GM18873 (cell line): ENCODE measurements around the gene PEX5L.
A peak's percentile ranks its signal among the peaks of the same experiment; 100 is the strongest.
"Not testable (repeated sequence)": the region's sequence is repeated elsewhere in the genome, so short reads cannot be mapped to it uniquely, and the experiment has no call there.

ENCODE experiments used
- ATAC-seq: cut with Tn5 transposase; IDR thresholded peaks from one replicate; pipeline ENCODE4 v1.9.1; 2021; ENCODE audit warnings: mild to moderate bottlenecking, moderate library complexity, moderate number of reproducible peaks; ENCODE audit not compliant: unreplicated experiment, low FRiP score

Gene PEX5L

GRCh38 chr3:180017846-180018245 is 18.9 kb downstream of the PEX5L start:
- ATAC-seq = no peak

DNA sequence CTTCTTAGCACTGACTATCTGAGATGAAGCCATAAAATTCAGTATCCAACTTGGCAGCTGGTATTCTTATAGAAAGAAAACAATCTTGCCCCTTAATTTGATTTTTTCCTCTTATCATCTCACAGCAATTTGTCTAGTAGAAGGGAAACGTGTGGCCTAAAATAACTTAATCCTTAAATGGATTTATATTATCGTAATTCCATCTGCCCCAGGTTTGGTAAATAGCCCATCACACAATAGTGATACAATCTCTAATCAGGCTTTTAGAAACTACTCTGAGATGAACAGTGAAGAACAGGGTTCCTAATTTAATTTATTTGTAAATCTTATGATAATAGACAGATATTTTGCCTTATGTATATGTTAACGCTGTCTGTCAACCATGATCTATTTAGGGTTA is 24.8 kb downstream of the PEX5L start:
- no peak for ATAC-seq

- not testable (repeated sequence) for ATAC-seq
Observed at GRCh38 chr3:180008318-180008717, 28.4 kb downstream of the PEX5L start.

DNA sequence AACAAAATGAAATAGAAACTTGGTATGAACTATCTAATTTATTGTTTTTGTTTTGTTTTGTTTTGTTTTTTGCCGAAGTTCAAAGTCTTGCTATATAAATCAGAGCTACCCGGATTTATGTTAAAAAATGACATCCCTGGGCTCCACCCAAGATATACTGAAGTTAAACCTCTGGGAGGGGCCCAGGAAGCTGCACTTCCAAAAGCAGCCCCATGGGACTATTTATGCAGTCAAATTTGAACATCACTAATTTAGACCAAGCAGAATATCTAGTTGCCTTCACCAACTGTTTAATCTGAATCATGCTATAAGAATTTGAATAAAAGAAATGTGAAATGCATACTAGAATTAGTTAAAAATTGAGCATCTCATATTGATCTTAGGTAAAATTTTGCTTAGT is 32.2 kb downstream of the PEX5L start:
- ATAC-seq = no peak

GRCh38 chr3:180002006-180002405 is 34.7 kb downstream of the PEX5L start:
- no peak for ATAC-seq

DNA sequence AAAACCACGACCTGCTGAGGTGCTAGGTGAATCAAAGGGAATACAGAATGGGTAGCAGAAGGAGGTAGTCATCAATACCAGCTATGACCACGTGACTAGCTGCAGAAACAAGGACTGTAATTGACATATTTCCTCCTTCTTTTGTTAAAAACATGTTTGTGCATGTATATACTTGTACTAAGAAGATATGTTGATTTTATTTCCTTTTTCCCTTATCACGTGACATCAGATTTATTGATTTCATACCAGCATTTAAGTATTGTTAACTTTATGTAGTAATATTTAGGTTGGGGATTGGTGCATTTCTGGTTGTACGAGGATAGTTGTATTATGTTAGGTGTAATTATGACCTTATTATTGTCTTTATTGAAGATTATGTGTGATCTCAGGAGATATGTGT is 36.2 kb downstream of the PEX5L start:
- ATAC-seq = no peak

- ATAC-seq = no peak
Observed at GRCh38 chr3:179995406-179995805, 41.3 kb downstream of the PEX5L start.

DNA sequence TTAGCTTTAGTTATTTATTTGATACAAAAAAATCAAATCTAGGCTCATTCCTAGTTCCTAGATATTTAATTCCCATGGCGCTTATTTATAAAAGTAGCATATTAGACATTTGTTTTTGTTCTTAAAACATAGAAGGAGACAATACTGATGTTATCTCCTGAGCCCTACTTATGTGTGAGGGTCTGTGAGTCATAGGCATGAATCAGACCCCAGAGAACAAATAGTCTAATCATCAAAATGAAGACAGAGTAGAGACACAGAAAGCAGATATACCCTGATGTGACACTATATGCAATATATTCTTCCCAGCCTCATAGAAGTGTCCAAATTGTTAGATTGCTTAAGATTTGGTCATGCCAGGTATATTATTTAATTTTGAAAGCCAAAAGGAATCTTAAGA is 44.9 kb downstream of the PEX5L start:
- ATAC-seq = no peak

GRCh38 chr3:179991104-179991503 is 45.6 kb downstream of the PEX5L start:
- no peak for ATAC-seq

DNA sequence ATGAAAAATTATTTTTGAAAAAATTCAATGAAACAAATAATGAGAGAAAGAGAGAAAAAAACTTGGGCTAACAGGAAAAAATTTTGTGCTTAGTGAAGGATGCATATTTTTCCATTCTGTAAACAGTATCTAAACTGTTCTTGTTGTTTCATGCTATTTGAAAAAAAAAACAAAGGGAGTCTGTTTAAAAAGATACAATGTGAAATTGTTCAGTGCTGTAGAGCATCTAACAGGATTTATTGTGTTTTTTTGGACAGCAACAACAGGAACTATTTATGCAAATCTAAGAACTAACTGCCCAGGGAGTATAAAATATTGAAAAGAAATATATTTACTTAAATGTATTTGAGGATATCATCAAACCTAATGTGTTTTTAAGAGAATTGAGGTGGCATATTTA is 55.1 kb downstream of the PEX5L start:
- ATAC-seq = no peak

DNA sequence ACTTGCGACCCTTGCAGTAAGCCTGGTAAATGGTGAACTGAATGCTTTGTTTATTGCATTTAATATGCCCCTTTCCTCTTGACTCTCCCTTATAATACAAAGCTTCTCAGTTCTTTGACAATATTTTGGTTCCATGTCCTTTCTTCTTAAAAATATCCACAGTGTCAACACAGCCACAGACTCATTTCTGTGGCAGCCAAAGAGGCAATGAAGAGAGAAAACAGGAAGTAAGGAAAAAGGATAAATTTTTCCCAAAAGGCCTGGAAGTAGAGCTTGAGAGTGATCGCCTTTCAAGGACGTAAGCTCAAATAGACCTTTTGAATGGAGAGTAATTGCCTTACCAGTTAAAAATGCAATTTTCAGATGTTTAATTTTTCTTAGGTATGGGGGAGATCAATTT is 59.4 kb downstream of the PEX5L start:
- no peak for ATAC-seq

DNA sequence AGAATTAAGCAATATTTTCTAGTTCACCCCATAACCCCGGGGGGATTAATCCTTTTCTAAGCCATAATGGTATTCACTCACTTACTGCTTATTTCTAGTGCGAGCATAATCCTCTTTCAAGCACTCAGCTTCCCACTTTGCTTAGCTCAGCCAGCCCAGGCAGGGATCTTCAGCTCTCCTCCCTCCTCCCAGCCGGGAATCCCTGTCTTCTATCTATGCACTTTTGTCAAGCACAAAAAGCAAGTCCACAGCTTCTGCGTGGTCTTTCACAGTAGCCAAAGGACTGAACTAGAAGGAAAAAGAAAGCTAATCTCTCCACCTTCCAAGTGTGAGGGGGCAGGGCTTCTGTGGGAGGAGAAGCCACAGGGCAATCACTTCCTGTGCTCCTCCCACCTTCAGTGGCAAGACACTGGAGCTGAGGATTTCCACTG is 62.8 kb downstream of the PEX5L start:
- peak; percentile 57 for ATAC-seq

DNA sequence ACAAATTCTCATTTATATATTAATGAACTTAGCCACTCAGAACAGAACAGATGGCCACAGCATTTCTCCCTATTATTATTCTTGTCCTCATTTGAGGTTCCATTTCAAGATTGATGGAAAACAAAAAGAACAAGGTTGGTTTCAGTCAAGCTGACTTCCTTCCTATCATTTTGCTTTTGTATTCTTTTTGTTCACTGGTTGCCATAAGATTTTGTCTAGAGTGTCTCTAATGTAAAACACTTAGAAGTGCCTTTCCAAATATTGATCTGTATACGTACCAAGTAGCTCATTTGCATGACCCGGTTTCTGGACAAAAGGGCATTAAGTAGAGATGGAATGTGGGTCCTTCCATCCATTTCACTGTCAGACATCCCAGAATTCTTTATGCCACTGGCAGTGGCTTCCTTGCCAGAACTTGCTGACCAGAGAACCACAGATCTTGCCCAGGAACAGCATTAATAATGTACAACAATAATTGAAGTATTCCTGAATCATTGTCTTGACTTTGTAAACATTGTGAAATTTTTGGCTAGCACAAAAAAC is 63.8 kb downstream of the PEX5L start:
- no peak for ATAC-seq

GRCh38 chr3:179971280-179971679 is 65.5 kb downstream of the PEX5L start:
- ATAC-seq = no peak

- ATAC-seq = no peak
Observed at GRCh38 chr3:179970746-179971145, 66.0 kb downstream of the PEX5L start.

- no peak for ATAC-seq
Observed at GRCh38 chr3:179969525-179969924, 67.2 kb downstream of the PEX5L start.

- ATAC-seq = peak; percentile 86
Observed at GRCh38 chr3:179967622-179968021, 69.1 kb downstream of the PEX5L start.

GRCh38 chr3:179964890-179965289 is 71.8 kb downstream of the PEX5L start:
- no peak for ATAC-seq

- no peak for ATAC-seq
Observed at GRCh38 chr3:179962629-179963387, 73.9 kb downstream of the PEX5L start.

- peak; percentile 59 for ATAC-seq
Observed at GRCh38 chr3:179961703-179962078, 75.0 kb downstream of the PEX5L start.

DNA sequence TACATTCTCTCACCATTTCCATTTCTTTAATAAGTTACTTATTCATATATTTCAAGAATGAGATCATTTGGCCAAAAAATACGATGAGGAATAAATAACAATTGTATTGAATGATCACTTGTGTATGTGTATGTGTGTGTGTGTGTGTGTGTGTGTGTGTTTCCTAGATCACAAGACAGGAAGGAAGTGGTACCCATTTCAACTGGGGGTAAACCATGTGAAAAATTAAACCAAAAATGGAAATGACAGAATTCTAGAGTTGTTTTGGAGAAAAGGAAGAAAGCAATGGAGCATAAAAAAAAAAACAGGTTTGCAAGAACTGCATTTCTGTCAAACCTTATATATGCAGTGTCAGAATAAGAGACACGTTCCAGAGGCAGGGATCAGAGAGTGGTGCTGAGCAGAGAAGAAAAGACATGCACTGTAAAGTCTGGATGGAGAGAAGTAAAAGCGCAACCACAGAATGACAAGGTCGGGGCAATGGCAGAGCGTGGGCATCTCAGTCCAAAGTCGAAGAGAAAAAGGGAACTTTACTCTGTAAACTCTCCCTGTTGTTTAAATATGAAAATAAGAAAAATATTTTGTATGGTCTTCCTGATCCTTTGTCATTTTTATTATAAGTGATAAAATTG is 75.5 kb downstream of the PEX5L start:
- peak; percentile 17 for ATAC-seq

DNA sequence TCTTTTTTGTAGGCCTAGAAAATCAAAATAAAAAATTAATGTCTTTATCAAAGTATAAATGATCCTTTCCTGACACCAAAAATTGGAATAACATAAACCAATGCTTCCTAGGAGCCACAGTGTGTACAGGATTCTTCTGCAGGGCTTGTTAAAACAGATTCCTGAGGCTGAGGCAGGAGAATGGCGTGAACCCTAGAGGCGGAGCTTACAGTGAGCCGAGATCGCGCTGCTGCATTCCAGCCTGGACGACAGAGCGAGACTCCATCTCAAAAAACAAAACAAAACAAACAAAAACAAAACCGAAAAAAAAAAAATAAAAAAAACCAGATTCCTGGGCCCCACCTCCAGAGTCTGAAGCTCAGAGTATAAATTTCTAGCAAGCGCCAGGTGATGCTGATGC is 78.0 kb downstream of the PEX5L start:
- no peak for ATAC-seq
